Stimulated activated CD4-positive, alpha-beta T cell treated with anti-CD3 and anti-CD28 coated beads, Interleukin-12 subunit alpha, Interleukin-12 subunit beta, amount 100 ng/mL, for 4 hours (primary cell): Measurements from ENCODE around the gene ZNF12.
"Not testable (repeated sequence)": the region's sequence is repeated elsewhere in the genome, so short reads cannot be mapped to it uniquely, and the experiment has no call there.

Experiments
- DNase-seq: peaks from one replicate; pipeline ENCODE4 v3.0.0-alpha.2; 2020

ZNF12 gene

GRCh38 chr7:6691103-6691502 lies 15.6 kb downstream of the ZNF12 start:
- no peak for DNase-seq

DNA sequence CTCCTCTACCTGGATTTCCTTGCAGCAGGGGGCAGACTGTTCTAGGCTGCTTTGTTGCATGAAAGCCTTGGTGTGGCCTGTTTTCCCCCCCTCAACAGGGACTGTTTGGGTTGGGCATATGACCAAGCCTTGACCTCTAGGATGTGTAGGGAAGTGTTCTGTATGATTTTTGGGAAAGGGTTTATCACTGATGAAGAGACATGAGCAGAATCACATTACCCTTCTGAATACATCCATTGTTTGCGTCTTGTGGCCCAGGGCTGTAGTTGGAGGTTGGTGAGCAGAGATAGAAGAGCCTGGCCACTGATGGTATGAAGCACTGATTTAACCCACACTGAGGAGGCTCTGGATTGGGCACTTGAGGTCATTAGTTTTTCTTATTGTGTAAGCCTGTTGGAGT lies 26.6 kb downstream of the ZNF12 start:
- no peak for DNase-seq

DNA sequence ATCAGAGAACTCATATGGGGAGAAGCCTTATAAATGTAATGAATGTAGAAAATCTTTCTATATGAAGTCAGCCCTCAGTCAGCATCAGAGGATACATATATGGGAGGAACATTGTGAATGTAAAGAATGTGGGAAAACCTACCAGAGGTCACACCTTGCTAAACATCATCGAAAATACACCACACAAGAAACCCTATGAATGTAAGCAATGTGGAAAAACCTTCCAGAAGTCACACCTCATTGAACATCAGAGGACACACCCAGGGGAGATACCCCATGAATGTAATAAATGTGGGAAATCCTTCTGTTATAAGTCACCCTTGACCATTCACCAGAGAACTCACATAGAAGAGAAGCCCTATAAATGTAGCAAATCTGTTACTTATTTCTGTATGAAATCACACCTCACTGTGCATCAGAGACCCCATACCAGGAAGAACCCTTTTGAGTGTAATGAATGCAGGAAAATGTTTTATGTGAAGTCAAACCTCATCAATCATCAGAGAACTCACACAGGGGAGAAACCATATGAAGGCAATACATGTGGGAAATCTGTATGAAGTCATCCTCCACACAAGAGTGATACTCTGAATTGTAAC lies 30.8 kb downstream of the ZNF12 start:
- DNase-seq, result no peak

DNA sequence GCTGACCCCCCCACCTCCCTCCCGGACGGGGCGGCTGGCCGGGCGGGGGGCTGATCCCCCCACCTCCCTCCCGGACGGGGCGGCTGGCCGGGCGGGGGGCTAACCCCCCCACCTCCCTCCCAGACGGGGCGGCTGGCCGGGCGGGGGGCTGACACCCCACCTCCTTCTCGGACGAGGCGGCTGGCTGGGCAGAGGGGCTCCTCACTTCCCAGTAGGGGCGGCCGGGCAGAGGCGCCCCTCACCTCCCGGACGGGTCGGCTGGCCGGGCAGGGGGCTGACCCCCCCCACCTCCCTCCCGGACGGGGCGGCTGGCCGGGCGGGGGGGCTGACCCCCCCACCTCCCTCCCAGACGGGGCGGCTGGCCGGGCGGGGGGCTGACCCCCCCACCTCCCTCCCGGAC lies 35.9 kb downstream of the ZNF12 start:
- not testable (repeated sequence) for DNase-seq

GRCh38 chr7:6658618-6659345 lies 48.0 kb downstream of the ZNF12 start:
- DNase-seq, result no peak

GRCh38 chr7:6656413-6656812 lies 50.3 kb downstream of the ZNF12 start:
- no peak for DNase-seq

GRCh38 chr7:6655636-6656385 lies 50.9 kb downstream of the ZNF12 start:
- DNase-seq, result no peak

DNA sequence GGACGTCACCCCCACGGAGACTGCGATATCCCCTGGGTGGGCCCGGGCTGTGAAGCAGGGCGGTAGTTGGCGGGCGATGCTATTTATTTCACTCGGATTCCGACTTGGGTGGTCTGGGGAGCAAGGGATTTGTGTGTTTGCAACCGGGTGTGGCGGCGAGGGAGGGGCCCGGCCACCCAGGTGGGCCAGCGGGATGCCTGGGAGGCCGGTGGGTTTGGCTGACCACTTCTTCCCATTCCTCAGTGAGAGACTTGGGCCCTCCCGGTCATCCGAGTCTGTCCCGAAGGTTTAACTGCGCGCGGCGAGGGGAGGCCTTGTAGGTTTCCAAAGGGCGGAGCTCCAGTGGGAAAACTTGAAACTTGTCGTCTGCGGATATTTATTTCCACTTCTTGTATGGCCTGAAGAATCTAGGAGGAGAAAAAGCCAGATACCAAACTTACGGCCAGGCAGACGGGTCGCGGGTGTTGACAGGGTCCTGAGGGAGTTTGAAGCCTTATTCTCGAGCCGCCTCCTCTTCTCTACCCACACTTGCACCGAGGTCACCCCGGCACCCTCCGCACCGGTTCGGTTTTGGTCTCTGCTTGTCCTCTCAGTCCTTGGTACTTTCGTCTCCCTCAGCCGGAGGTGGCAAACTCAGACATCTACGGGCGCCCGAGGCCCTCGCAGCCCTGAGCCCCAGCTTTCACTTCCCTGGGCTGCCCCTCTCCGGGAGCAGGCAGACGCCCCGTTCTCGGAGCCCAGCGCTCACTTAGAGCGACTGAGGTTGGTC lies 51.7 kb downstream of the ZNF12 start:
- DNase-seq, result no peak

- no peak for DNase-seq
Observed at GRCh38 chr7:6654113-6654841, 52.5 kb downstream of the ZNF12 start.

GRCh38 chr7:6653071-6654003 lies 53.4 kb downstream of the ZNF12 start:
- no peak for DNase-seq

- no peak for DNase-seq
Observed at GRCh38 chr7:6652446-6653011, 54.2 kb downstream of the ZNF12 start.

DNA sequence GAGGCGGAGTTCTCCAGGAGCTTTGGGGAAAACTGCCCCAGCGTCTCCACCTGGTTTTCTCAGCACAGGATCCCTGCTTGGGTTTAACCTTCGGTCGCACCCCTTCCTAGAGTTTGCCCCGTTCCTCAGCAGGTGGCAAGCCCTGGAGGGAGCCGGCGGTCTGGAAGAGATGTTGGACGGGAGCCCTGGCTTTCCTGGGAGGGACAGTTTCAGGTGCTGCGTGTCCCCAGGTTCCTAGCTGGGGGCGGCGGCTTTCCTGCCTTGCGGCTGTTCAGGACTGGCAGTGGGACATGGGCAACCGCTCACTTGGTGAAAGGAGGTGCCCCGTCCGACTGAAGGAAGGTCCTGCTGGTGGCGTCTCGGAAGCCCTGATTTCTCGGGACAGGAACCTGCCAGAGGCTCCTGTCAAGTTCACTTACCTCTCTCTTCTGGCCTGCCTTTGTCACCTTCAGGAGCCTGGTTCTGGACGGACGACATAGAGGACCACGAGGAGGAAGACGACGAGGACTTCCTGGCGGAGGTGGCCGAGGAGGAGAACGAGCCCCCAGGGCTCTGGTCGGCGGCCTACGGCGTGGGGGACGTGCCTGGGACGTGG lies 54.8 kb downstream of the ZNF12 start:
- DNase-seq, result no peak

- DNase-seq, result no peak
Observed at GRCh38 chr7:6650521-6651011, 56.2 kb downstream of the ZNF12 start.

- DNase-seq, result no peak
Observed at GRCh38 chr7:6650086-6650485, 56.7 kb downstream of the ZNF12 start.

GRCh38 chr7:6649241-6649961 lies 57.3 kb downstream of the ZNF12 start:
- DNase-seq, result no peak

DNA sequence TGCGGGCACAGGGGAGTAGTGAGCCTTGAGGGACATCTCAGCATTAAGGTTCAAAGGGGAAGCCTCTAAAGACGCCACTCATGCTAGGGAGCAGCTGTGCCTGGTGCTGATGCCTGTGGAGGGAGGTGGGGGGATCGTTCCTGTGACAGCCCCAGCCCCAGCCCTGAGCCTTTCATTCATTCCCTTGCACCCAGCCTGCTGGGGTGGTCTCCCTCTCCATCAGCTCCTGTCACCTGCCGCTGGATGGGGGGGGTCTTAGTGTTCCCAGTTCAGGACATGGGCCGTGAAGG lies 58.0 kb downstream of the ZNF12 start:
- DNase-seq, result no peak

- DNase-seq, result no peak
Observed at GRCh38 chr7:6648066-6648814, 58.5 kb downstream of the ZNF12 start.

- DNase-seq, result no peak
Observed at GRCh38 chr7:6647541-6647940, 59.2 kb downstream of the ZNF12 start.

GRCh38 chr7:6647080-6647479 lies 59.7 kb downstream of the ZNF12 start:
- no peak for DNase-seq
